CD14-positive monocyte (primary cell): ENCODE data around the gene DPH7. TPM values are rescaled to one million over a fixed set of nuclear protein-coding genes. Genes with fewer than 3 reads are reported as not detected.
"Not testable (repeated sequence)": the region's sequence is repeated elsewhere in the genome, so short reads cannot be mapped to it uniquely, and the experiment has no call there.

Experiments
- DNase-seq, 3 donors: peaks; one replicate each; pipeline ENCODE4 v3.0.0-alpha.2; 2011 to 2022
- H2AFZ ChIP-seq: 2 replicates; pipeline ENCODE4 v1.6.0; 2012; ENCODE audit warnings: mild to moderate bottlenecking, low read depth, low read length, inconsistent platforms; ENCODE audit not compliant: insufficient read depth, poor library complexity, severe bottlenecking
- H3K27ac ChIP-seq, 2 donors: 1 replicate in 1 of 2; 2 replicates in 1 of 2; pipeline ENCODE4 v1.5.1; 2012 to 2013; ENCODE audit warnings: low read length in 2 of 2, control low read depth in 1 of 2, inconsistent platforms in 1 of 2, low read depth in 1 of 2, mild to moderate bottlenecking in 1 of 2
- H3K27me3 ChIP-seq, 2 donors: one replicate each; pipeline versions ENCODE4 v1.6.0 to v1.6.1; 2011 to 2013; ENCODE audit warnings: low read length in 2 of 2; ENCODE audit not compliant: control insufficient read depth in 2 of 2, insufficient read depth in 2 of 2
- H3K36me3 ChIP-seq, 2 donors: replicated peaks in 1 of 2; 1 replicate in 1 of 2; 2 replicates in 1 of 2; pipeline versions ENCODE4 v1.5.1 to v1.6.1; 2012 to 2013; ENCODE audit warnings: low read length in 2 of 2, control low read depth in 1 of 2, inconsistent platforms in 1 of 2, mild to moderate bottlenecking in 1 of 2; ENCODE audit not compliant: insufficient read depth in 2 of 2, control insufficient read depth in 1 of 2
- H3K4me1 ChIP-seq, 2 donors: 1 replicate in 1 of 2; 2 replicates in 1 of 2; pipeline versions ENCODE4 v1.5.1 to v1.6.1; 2012 to 2013; ENCODE audit warnings: low read length in 2 of 2, control low read depth in 1 of 2, inconsistent platforms in 1 of 2, mild to moderate bottlenecking in 1 of 2, moderate library complexity in 1 of 2; ENCODE audit not compliant: insufficient read depth in 2 of 2, control insufficient read depth in 1 of 2
- H3K4me2 ChIP-seq: replicated peaks from 2 replicates; pipeline ENCODE3; 2012; ENCODE audit warnings: low read length, moderate library complexity, mild to moderate bottlenecking; ENCODE audit not compliant: poor library complexity, severe bottlenecking; ENCODE audit errors: extremely low read depth
- H3K4me3 ChIP-seq, 3 experiments: fragments of 200-600 bp in 1 of 3; sonication (generic) in 1 of 3; replicated peaks in 1 of 3; 1 replicate in 2 of 3; 2 replicates in 1 of 3; pipeline ENCODE4 v1.5.1; 2011 to 2013; ENCODE audit warnings: low read length in 3 of 3, mild to moderate bottlenecking in 3 of 3, control low read depth in 2 of 3, low read depth in 2 of 3, inconsistent platforms in 1 of 3, moderate library complexity in 1 of 3
- H3K79me2 ChIP-seq: 2 replicates; pipeline ENCODE4 v1.6.0; 2012; ENCODE audit warnings: mild to moderate bottlenecking, control low read depth, inconsistent platforms, low read length, moderate library complexity; ENCODE audit not compliant: insufficient read depth
- H3K9ac ChIP-seq: 2 replicates; pipeline ENCODE4 v1.6.0; 2017; ENCODE audit warnings: low read length, mild to moderate bottlenecking; ENCODE audit not compliant: insufficient read depth, poor library complexity, severe bottlenecking
- H3K9me3 ChIP-seq, 2 donors: replicated peaks in 1 of 2; 1 replicate in 1 of 2; 2 replicates in 1 of 2; pipeline versions ENCODE4 v1.5.1 to v1.6.1; 2012 to 2013; ENCODE audit warnings: low read length in 2 of 2, control low read depth in 1 of 2; ENCODE audit not compliant: control insufficient read depth in 1 of 2, insufficient read depth in 1 of 2
- H4K20me1 ChIP-seq: 2 replicates; pipeline ENCODE4 v1.6.0; 2012; ENCODE audit warnings: mild to moderate bottlenecking, low read length, control low read depth, moderate library complexity; ENCODE audit not compliant: insufficient read depth
- H3K27ac Mint-ChIP-seq, 7 donors: one replicate each; pipeline ENCODE4 v1.8.0; 2020; ENCODE audit warnings: mild to moderate bottlenecking in 7 of 7, mixed read lengths in 7 of 7, moderate library complexity in 6 of 7, inconsistent platforms in 2 of 7
- H3K27me3 Mint-ChIP-seq, 3 donors: one replicate each; pipeline ENCODE4 v1.8.0; 2021 to 2022; ENCODE audit warnings: low read depth in 3 of 3, mild to moderate bottlenecking in 3 of 3, mixed read lengths in 3 of 3, moderate library complexity in 3 of 3, inconsistent platforms in 1 of 3
- H3K36me3 Mint-ChIP-seq, 2 donors: one replicate each; pipeline ENCODE4 v1.8.0; 2020; ENCODE audit warnings: mixed read lengths in 2 of 2, inconsistent platforms in 1 of 2, mild to moderate bottlenecking in 1 of 2
- H3K4me1 Mint-ChIP-seq: one replicate; pipeline ENCODE4 v1.8.0; 2020; ENCODE audit warnings: mild to moderate bottlenecking, mixed read lengths
- H3K4me3 Mint-ChIP-seq, 2 donors: one replicate each; pipeline ENCODE4 v1.8.0; 2020; ENCODE audit warnings: mild to moderate bottlenecking in 2 of 2, mixed read lengths in 2 of 2, moderate library complexity in 1 of 2
- H3K9me3 Mint-ChIP-seq, 7 donors: one replicate each; pipeline ENCODE4 v1.8.0; 2020 to 2022; ENCODE audit warnings: mixed read lengths in 7 of 7, mild to moderate bottlenecking in 6 of 7, moderate library complexity in 6 of 7, inconsistent platforms in 2 of 7
- WGBS: methylation state at CpG from one replicate; pipeline ENCODE4 v1.1.5; 2013; ENCODE audit warnings: missing lambda C conversion rate; ENCODE audit not compliant: insufficient coverage; 5-methylcytosine and 5-hydroxymethylcytosine counted together
- intact Hi-C, 2 donors: fragments of 100-400 bp; cut with micrococcal nuclease; formaldehyde crosslinking; loops; one replicate each; pipeline versions ENCODE4 v1.15.0 to v1.15.1; 2023
- polyA plus RNA-seq, 3 donors: library from polyadenylated mRNA; depleted of rRNA in 1 of 3; unstranded in 2 of 3; stranded (reverse) in 1 of 3; fragments of 300-500 nt in 2 of 3; fragments of >200 nt in 1 of 3; fragmentation: Illumina TruSeq in 2 of 3; gene quantifications; 1 replicate in 2 of 3; 2 replicates in 1 of 3; pipeline ENCODE4 v1.2.3, GENCODE V29; 2012 to 2021
- TF ChIP-seq, protein P1 (sequence below): fragments of 200-600 bp; IDR thresholded peaks from one replicate; pipeline ENCODE4 v1.8.0; 2022; ENCODE audit warnings: antibody characterized with exemption, mild to moderate bottlenecking

DPH7 gene
- polyA plus RNA-seq, 3 donors, result 13.1 to 45.6 (median 14.2) TPM

- H3K4me3 Mint-ChIP-seq, result no peak overlapping the region
- no peak for DNase-seq
- intact Hi-C loops, result loop anchor here in 1 of 2 donors (10.0 kb wide), 2 partner anchors 96 to 226 kb away; partner anchors contain the start of genes EXD3 and NOXA1
- peaks cover 0 to 2% (median 2%) of the 10 kb centered on the region in 3 donors for H3K27me3 Mint-ChIP-seq
- H3K36me3 ChIP-seq, result no peaks in the 10 kb centered on the region
- WGBS, result 96% methylated on average over 29 of the region's 30 CpGs
- H3K4me1 ChIP-seq, result no peaks in the 10 kb centered on the region
- H3K79me2 ChIP-seq, result no peaks in the 10 kb centered on the region
- H4K20me1 ChIP-seq, result no peaks in the 10 kb centered on the region
- no peaks in the 10 kb centered on the region for H3K36me3 Mint-ChIP-seq
- H3K27ac ChIP-seq, result no peak overlapping the region
- H3K9ac ChIP-seq, result no peak overlapping the region
- no peak overlapping the region for H3K27ac Mint-ChIP-seq
- H3K9me3 Mint-ChIP-seq, result no peaks in the 10 kb centered on the region
- no peak overlapping the region for H2AFZ ChIP-seq
- TF ChIP-seq, protein P1, sequence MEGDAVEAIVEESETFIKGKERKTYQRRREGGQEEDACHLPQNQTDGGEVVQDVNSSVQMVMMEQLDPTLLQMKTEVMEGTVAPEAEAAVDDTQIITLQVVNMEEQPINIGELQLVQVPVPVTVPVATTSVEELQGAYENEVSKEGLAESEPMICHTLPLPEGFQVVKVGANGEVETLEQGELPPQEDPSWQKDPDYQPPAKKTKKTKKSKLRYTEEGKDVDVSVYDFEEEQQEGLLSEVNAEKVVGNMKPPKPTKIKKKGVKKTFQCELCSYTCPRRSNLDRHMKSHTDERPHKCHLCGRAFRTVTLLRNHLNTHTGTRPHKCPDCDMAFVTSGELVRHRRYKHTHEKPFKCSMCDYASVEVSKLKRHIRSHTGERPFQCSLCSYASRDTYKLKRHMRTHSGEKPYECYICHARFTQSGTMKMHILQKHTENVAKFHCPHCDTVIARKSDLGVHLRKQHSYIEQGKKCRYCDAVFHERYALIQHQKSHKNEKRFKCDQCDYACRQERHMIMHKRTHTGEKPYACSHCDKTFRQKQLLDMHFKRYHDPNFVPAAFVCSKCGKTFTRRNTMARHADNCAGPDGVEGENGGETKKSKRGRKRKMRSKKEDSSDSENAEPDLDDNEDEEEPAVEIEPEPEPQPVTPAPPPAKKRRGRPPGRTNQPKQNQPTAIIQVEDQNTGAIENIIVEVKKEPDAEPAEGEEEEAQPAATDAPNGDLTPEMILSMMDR, result no peak
- no peaks in the 10 kb centered on the region for H3K27me3 ChIP-seq
- H3K4me1 Mint-ChIP-seq, result peaks cover 2% of the 10 kb centered on the region
- no peaks in the 10 kb centered on the region for H3K9me3 ChIP-seq
- no peak overlapping the region for H3K4me3 ChIP-seq
- H3K4me2 ChIP-seq, result no peak overlapping the region
Observed at GRCh38 chr9:137520614-137521404, 57.9 kb downstream of the DPH7 start.

DNA sequence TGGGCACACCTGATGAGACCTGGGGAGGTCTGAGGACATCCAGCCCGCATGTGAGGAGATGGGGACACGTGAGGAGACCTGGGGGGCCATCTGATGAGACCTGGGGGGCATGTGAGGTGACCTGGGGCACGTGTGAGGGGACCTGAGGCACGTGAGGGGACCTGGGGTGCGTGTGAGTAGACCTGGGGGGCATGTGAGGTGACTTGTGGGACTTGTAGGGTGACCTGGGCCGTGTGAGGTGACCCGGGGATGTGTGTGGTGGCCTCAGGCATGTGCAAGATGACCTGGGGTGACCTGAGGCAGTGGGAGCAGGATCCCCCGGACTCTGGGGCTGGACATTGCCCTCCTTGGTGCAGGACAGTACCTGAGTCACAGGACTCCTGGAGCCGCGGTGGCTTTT, 59.2 kb downstream of the DPH7 start:
- Histone ChIP-seq H3K79me2 (no peaks in the 10 kb centered on the region), H3K4me3 (no peak overlapping the region), H3K36me3 (no peaks in the 10 kb centered on the region), H3K4me2 (no peak overlapping the region), H3K27ac (no peak overlapping the region), H3K9ac (no peak overlapping the region), H3K9me3 (no peaks in the 10 kb centered on the region), H3K4me1 (no peaks in the 10 kb centered on the region), H3K27me3 (no peaks in the 10 kb centered on the region), H4K20me1 (no peaks in the 10 kb centered on the region), H2AFZ (no peak overlapping the region)
- intact Hi-C loops, result no loop called here
- Mint-ChIP-seq H3K27me3 (peaks cover 0 to 2% (median 0%) of the 10 kb centered on the region in 3 donors), H3K27ac (no peak overlapping the region), H3K4me3 (no peak overlapping the region), H3K36me3 (no peaks in the 10 kb centered on the region), H3K9me3 (no peaks in the 10 kb centered on the region), H3K4me1 (no peaks in the 10 kb centered on the region)
- TF ChIP-seq, protein P1, result no peak
- WGBS, result 95% methylated on average over 8 of the region's 10 CpGs
- DNase-seq, result peak in 1 of 3 donors; percentile 2

- not testable (repeated sequence) for H3K36me3 Mint-ChIP-seq
Observed at GRCh38 chr9:137518661-137519459, 59.9 kb downstream of the DPH7 start.

More at GRCh38 chr9:137518661-137519459, 59.9 kb downstream of the DPH7 start:
- H3K4me1 ChIP-seq, H2AFZ ChIP-seq, H3K4me1 Mint-ChIP-seq, H3K27me3 ChIP-seq, H3K4me3 Mint-ChIP-seq, H3K79me2 ChIP-seq, H3K27ac Mint-ChIP-seq, H3K9ac ChIP-seq, H3K9me3 ChIP-seq, intact Hi-C loops, H3K4me2 ChIP-seq, H3K27me3 Mint-ChIP-seq, H3K4me3 ChIP-seq, H4K20me1 ChIP-seq, H3K9me3 Mint-ChIP-seq, H3K27ac ChIP-seq, H3K36me3 ChIP-seq, DNase-seq: not testable (repeated sequence)
- 90% methylated on average over 9 of the region's 13 CpGs for WGBS
